GM13976 (cell line): ENCODE data around the gene GIMD1.

ENCODE experiments used
- DNase-seq: peaks from one replicate; pipeline ENCODE4 v3.0.0; 2012; ENCODE audit warnings: low spot score
- in situ Hi-C: fragments of 300-500 bp; cut with MboI; formaldehyde crosslinking; loops from one replicate; pipeline ENCODE4 v1.12.0; 2022; ENCODE audit warnings: low sequenced_read_pairs, mixed read lengths, inconsistent platforms; ENCODE audit not compliant: unreplicated experiment
- TF ChIP-seq, protein P1 (sequence below): IDR thresholded peaks from 2 replicates; pipeline ENCODE4 v1.5.1; 2012; ENCODE audit warnings: borderline replicate concordance, mild to moderate bottlenecking; ENCODE audit not compliant: insufficient read depth; ENCODE audit errors: extremely low read depth, missing control alignments, control extremely low read depth

GIMD1 gene

GRCh38 chr4:106385853-106386393 lies 17.3 kb upstream of the GIMD1 start:
- no peak for DNase-seq
- TF ChIP-seq, protein P1, sequence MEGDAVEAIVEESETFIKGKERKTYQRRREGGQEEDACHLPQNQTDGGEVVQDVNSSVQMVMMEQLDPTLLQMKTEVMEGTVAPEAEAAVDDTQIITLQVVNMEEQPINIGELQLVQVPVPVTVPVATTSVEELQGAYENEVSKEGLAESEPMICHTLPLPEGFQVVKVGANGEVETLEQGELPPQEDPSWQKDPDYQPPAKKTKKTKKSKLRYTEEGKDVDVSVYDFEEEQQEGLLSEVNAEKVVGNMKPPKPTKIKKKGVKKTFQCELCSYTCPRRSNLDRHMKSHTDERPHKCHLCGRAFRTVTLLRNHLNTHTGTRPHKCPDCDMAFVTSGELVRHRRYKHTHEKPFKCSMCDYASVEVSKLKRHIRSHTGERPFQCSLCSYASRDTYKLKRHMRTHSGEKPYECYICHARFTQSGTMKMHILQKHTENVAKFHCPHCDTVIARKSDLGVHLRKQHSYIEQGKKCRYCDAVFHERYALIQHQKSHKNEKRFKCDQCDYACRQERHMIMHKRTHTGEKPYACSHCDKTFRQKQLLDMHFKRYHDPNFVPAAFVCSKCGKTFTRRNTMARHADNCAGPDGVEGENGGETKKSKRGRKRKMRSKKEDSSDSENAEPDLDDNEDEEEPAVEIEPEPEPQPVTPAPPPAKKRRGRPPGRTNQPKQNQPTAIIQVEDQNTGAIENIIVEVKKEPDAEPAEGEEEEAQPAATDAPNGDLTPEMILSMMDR, result no peak
- in situ Hi-C loops, result no loop called here

DNA sequence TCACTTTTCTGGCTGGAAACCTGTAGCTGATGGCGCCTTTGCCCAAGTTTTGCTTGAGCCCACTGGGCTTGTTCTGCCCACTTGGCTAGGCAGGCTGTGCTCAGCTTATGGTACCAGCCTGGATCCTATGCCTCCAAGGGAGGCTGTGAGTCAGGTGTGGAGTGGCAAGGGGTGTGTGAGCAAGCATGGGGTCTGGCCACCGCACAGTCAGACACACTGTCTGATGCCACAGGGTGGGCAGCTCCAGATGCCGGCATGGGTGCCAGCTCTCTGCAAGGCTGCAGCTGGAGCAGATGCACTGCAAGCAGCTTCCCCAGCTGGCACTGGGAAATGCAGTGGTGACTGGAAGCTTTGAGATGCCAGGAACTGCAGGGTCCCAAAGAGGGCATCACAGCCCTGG lies 16.3 kb upstream of the GIMD1 start:
- TF ChIP-seq, protein P1, result no peak
- no peak for DNase-seq
- in situ Hi-C loops, result no loop called here

GRCh38 chr4:106380179-106380578 lies 11.6 kb upstream of the GIMD1 start:
- in situ Hi-C loops, result no loop called here
- DNase-seq, result no peak
- TF ChIP-seq, protein P1, result no peak

DNA sequence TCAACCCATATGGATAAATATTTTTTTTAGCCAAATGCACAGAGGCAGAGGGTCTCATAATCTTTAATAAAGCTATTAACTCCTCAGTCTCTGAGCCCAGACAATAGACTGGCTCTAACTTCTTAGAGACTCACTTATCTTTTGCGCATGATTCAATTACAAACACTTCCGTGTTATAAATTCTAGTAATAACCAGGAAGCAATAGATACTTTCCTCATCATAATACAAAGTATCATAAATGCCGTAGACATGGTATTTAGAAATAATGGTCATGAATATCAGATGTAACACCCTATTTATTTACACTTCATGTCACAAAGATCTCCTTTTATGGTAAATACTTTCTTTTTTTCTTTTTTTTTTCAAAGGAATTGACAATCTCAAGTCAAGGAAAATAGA lies 4.4 kb upstream of the GIMD1 start:
- TF ChIP-seq, protein P1, result no peak

GRCh38 chr4:106371161-106371560 lies 2.6 kb upstream of the GIMD1 start:
- no peak for DNase-seq
- in situ Hi-C loops, result loop anchor here (25.0 kb wide), 1 partner anchor 816 kb away; no protein-coding TSS in a partner anchor
- TF ChIP-seq, protein P1, result no peak

More for the DNA sequence above, 4.4 kb upstream of the GIMD1 start:
- in situ Hi-C loops, result loop anchor here (25.0 kb wide), 1 partner anchor 814 kb away; no protein-coding TSS in a partner anchor
- DNase-seq, result no peak

- in situ Hi-C loops, result loop anchor here (25.0 kb wide), 1 partner anchor 817 kb away; no protein-coding TSS in a partner anchor
- DNase-seq, result no peak
- TF ChIP-seq, protein P1, result no peak
These were observed 1.6 kb upstream of the GIMD1 start for GRCh38 chr4:106370214-106370613.
